Measurements from ENCODE around the gene FSTL5.

DNA sequence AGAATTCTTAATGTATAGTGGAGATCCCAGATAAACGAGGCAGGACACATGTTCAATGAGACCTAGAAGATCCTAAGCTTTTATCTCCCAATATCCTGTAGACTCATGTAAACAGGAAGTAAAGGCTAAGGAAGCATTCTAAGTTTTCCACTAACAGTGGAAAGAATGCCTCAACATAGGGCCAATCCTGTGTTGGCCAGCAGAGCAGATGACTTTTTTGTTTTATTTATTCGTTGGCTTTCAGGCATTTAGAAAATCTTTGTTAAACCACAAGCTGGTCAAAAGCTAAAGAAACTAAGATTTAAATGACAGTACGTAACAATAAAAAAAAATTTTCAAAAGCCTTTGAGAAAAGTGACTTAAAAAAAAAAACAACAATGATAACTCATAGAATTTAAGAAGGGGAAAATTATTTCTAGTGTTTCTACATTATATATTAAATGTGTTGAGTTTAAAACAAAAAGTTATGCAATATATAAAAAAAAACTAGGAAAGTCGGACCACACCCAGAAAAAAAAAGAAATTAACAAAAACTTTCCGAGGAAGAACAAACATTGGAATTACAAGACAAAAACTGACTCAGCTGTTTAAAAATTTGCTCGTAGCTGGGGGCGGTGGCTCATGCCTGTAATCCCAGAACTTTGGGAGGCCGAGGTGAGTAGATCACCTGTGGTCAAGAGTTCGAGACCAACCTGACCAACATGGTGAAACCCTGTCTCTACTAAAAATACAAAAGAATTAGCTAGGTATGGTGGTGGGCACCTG, 759.3 kb downstream of the FSTL5 start:
- TF ChIP-seq TCF7 (IDR thresholded peaks at IDR 0.05; ENCODE audit: borderline replicate concordance), result no peak
- no peak for TF ChIP-seq BRCA1 (IDR thresholded peaks at IDR 0.05; ENCODE audit: low read depth, low read length)
- no peak for TF ChIP-seq FOXK2 (IDR thresholded peaks at IDR 0.05)
- TF ChIP-seq, protein P1, sequence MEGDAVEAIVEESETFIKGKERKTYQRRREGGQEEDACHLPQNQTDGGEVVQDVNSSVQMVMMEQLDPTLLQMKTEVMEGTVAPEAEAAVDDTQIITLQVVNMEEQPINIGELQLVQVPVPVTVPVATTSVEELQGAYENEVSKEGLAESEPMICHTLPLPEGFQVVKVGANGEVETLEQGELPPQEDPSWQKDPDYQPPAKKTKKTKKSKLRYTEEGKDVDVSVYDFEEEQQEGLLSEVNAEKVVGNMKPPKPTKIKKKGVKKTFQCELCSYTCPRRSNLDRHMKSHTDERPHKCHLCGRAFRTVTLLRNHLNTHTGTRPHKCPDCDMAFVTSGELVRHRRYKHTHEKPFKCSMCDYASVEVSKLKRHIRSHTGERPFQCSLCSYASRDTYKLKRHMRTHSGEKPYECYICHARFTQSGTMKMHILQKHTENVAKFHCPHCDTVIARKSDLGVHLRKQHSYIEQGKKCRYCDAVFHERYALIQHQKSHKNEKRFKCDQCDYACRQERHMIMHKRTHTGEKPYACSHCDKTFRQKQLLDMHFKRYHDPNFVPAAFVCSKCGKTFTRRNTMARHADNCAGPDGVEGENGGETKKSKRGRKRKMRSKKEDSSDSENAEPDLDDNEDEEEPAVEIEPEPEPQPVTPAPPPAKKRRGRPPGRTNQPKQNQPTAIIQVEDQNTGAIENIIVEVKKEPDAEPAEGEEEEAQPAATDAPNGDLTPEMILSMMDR (IDR thresholded peaks at IDR 0.05 in 2 of 3, conservative IDR thresholded peaks at IDR 0.05 in 1 of 3; ENCODE audit: control insufficient read depth in 2 of 3, extremely low read depth in 1 of 3, insufficient read depth in 1 of 3, low read depth in 3 of 3, low read length in 3 of 3), result no peak

Measured in GM12878 (cell line).